HEK293T (cell line): ENCODE results near the gene LAMA3.

ENCODE experiments used
- ARNT ChIP-seq: fragments of 450-650 bp; IDR thresholded peaks from 2 replicates; pipeline ENCODE4 v1.6.1; 2017; ENCODE audit warnings: mild to moderate bottlenecking
- BHLHE40 ChIP-seq: fragments of 450-650 bp; IDR thresholded peaks from 2 replicates; pipeline ENCODE4 v1.6.1; 2016; ENCODE audit warnings: mild to moderate bottlenecking, moderate library complexity, borderline replicate concordance
- ELF4 ChIP-seq: fragments of 450-650 bp; IDR thresholded peaks from 2 replicates; pipeline ENCODE4 v1.6.1; 2017; ENCODE audit warnings: antibody characterized with exemption
- FOXK2 ChIP-seq: fragments of 450-650 bp; IDR thresholded peaks from 2 replicates; pipeline ENCODE4 v1.6.1; 2016; ENCODE audit warnings: mild to moderate bottlenecking
- FOXM1 ChIP-seq: fragments of 450-650 bp; IDR thresholded peaks from 2 replicates; pipeline ENCODE4 v1.6.1; 2017; ENCODE audit warnings: mild to moderate bottlenecking, borderline replicate concordance
- HDGF ChIP-seq: fragments of 450-650 bp; IDR thresholded peaks from 2 replicates; pipeline ENCODE4 v1.6.1; 2017; ENCODE audit warnings: antibody characterized with exemption, borderline replicate concordance
- LEF1 ChIP-seq: fragments of 450-650 bp; IDR thresholded peaks from 2 replicates; pipeline ENCODE4 v1.6.1; 2017; ENCODE audit warnings: mild to moderate bottlenecking, borderline replicate concordance
- NFRKB ChIP-seq: fragments of 450-650 bp; IDR thresholded peaks from 2 replicates; pipeline ENCODE4 v1.6.1; 2016; ENCODE audit warnings: mild to moderate bottlenecking, moderate library complexity
- SP1 ChIP-seq: fragments of 450-650 bp; IDR thresholded peaks from 2 replicates; pipeline ENCODE4 v1.6.1; 2017
- SUZ12 ChIP-seq: fragments of 450-650 bp; IDR thresholded peaks from 2 replicates; pipeline ENCODE4 v1.6.1; 2016; ENCODE audit warnings: mild to moderate bottlenecking
- TARDBP ChIP-seq: fragments of 450-650 bp; IDR thresholded peaks from 2 replicates; pipeline ENCODE4 v1.6.1; 2016
- ZNF384 ChIP-seq: fragments of 450-650 bp; IDR thresholded peaks from 2 replicates; pipeline ENCODE4 v1.6.1; 2016

- TF ChIP-seq FOXM1 (no peak), NFRKB (no peak), ELF4 (no peak), SP1 (no peak), HDGF (no peak), SUZ12 (no peak), FOXK2 (no peak), ARNT (no peak), LEF1 (no peak), BHLHE40 (no peak), TARDBP (no peak), ZNF384 (no peak)
Observed at GRCh38 chr18:23870676-23871380, 181.6 kb downstream of the LAMA3 start.
